ENCODE data around the gene ZFYVE9. TPM values are rescaled to one million over a fixed set of nuclear protein-coding genes. Genes with fewer than 3 reads are reported as not detected.

Gene ZFYVE9
- total RNA-seq, 2 experiments from 2014 or later, result 5.4 to 6.1 TPM

- H3K4me1 ChIP-seq (ENCODE audit: insufficient read depth, low read length), result no peaks in the 10 kb centered on the region
- H3K9me3 Mint-ChIP-seq, result no peaks in the 10 kb centered on the region
- no peaks in the 10 kb centered on the region for H3K27me3 Mint-ChIP-seq
- H3K36me3 Mint-ChIP-seq (ENCODE audit: low read depth), result peaks cover 5% of the 10 kb centered on the region
- no peak for DNase-seq
- H3K36me3 ChIP-seq (ENCODE audit: insufficient read depth, low read length), result no peaks in the 10 kb centered on the region
- no peaks in the 10 kb centered on the region for H3K4me1 Mint-ChIP-seq (ENCODE audit: low read depth)
- no peaks in the 10 kb centered on the region for H3K9me3 ChIP-seq (ENCODE audit: control insufficient read depth in 1 of 2, insufficient read depth in 1 of 2, low read length in 2 of 2)
- POLR2A ChIA-PET, result interaction anchor here (0.7 kb wide), 1 partner anchor 161 kb away, joined by 3 read pairs; no protein-coding TSS in a partner anchor
- intact Hi-C loops (cut with DNase I, micrococcal nuclease), result no loop called here
- no peak overlapping the region for H3K4me3 ChIP-seq (ENCODE audit: low read length)
- H3K27me3 ChIP-seq (ENCODE audit: control insufficient read depth in 1 of 2, insufficient read depth in 2 of 2, low read length in 2 of 2), result no peaks in the 10 kb centered on the region
- CTCF ChIA-PET, result interaction anchor here (0.7 to 1.1 kb wide), 3 partner anchors 13 to 162 kb away, joined by 3 read pairs; no protein-coding TSS in a partner anchor
- ATAC-seq (ENCODE audit: poor library complexity), result no peak
- no peak overlapping the region for H3K27ac ChIP-seq (ENCODE audit: low read depth in 1 of 2, low read length in 2 of 2)
- TF ChIP-seq, protein P1, sequence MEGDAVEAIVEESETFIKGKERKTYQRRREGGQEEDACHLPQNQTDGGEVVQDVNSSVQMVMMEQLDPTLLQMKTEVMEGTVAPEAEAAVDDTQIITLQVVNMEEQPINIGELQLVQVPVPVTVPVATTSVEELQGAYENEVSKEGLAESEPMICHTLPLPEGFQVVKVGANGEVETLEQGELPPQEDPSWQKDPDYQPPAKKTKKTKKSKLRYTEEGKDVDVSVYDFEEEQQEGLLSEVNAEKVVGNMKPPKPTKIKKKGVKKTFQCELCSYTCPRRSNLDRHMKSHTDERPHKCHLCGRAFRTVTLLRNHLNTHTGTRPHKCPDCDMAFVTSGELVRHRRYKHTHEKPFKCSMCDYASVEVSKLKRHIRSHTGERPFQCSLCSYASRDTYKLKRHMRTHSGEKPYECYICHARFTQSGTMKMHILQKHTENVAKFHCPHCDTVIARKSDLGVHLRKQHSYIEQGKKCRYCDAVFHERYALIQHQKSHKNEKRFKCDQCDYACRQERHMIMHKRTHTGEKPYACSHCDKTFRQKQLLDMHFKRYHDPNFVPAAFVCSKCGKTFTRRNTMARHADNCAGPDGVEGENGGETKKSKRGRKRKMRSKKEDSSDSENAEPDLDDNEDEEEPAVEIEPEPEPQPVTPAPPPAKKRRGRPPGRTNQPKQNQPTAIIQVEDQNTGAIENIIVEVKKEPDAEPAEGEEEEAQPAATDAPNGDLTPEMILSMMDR (IDR thresholded peaks at IDR 0.05), result no peak
- H3K4me3 Mint-ChIP-seq, result no peak overlapping the region
- H3K27ac Mint-ChIP-seq, result no peak overlapping the region
Observed at GRCh38 chr1:52294580-52294979, 152.7 kb downstream of the ZFYVE9 start.

- no peak overlapping the region for H3K27ac Mint-ChIP-seq
- ChIA-PET CTCF (no interaction called here), POLR2A (interaction anchor here (0.7 kb wide), 1 partner anchor 1434 kb away, joined by 3 read pairs; no protein-coding TSS in a partner anchor)
- DNase-seq, result peak in 3 of 14 experiments; percentile 42 to 49 (median 44)
- Histone ChIP-seq H3K27me3 (ENCODE audit: control insufficient read depth in 1 of 2, insufficient read depth in 2 of 2, low read length in 2 of 2) (no peaks in the 10 kb centered on the region), H3K4me1 (ENCODE audit: insufficient read depth, low read length) (no peaks in the 10 kb centered on the region), H3K4me3 (ENCODE audit: low read length) (no peak overlapping the region), H3K9me3 (ENCODE audit: control insufficient read depth in 1 of 2, insufficient read depth in 1 of 2, low read length in 2 of 2) (no peaks in the 10 kb centered on the region), H3K27ac (ENCODE audit: low read depth in 1 of 2, low read length in 2 of 2) (no peak overlapping the region), H3K36me3 (ENCODE audit: insufficient read depth, low read length) (no peaks in the 10 kb centered on the region)
- TF ChIP-seq, protein P1 (IDR thresholded peaks at IDR 0.05), result peak; percentile 70
- ATAC-seq (ENCODE audit: poor library complexity), result peak; percentile 41
- no peaks in the 10 kb centered on the region for H3K27me3 Mint-ChIP-seq
- no peaks in the 10 kb centered on the region for H3K4me1 Mint-ChIP-seq (ENCODE audit: low read depth)
- no peak overlapping the region for H3K4me3 Mint-ChIP-seq
- H3K9me3 Mint-ChIP-seq, result no peaks in the 10 kb centered on the region
- intact Hi-C loops (cut with DNase I, micrococcal nuclease), result loop anchor here (1.0 to 5.0 kb wide), 4 partner anchors 154 to 399 kb away; partner anchors contain the start of gene ZFYVE9 (in 1 of the 2)
- peaks cover 5% of the 10 kb centered on the region for H3K36me3 Mint-ChIP-seq (ENCODE audit: low read depth)
Observed at GRCh38 chr1:52296345-52296744, 154.5 kb downstream of the ZFYVE9 start.

DNA sequence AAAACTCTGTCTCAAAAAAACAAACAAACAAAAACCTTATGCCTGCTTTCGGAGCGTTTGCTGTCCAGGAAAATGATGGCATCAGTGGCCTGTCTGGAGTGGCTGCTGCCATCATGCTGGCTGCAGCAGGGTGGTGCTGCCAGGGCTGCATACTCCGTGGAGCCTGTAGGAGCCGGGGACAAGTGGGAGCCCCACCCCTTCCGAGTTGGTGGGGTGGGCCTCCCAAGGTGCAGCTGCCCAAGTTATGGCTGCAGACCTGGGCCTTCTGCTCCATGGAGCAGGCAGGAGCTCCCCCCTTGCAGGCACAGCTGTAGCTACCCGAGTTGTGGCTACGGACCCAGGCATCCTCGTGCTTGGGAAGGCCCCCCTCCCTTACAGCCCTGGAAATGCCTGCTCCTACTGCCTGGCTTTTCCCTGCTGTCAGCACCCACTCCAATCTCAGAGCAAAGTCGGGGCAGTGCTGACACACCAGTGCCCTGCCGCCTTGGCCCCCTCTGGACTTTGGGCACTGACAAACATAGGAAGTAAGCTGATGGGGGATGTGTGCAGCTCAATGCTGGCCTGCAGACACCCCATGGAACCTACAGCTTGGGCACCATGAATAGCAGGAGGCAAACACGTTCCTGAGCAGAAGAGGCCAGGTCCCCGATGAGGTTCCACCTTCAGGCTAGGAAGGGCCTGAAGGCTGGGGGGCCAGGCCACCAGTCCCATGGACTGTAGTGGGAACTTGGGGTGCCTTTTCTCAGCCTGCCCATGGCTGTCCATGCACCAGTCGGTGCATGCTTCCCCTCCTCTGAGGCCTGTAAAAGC is 163.7 kb downstream of the ZFYVE9 start:
- ATAC-seq (ENCODE audit: poor library complexity) (no peak), DNase-seq (no peak)
- Histone ChIP-seq H3K4me3 (ENCODE audit: low read length) (no peak overlapping the region), H3K27me3 (ENCODE audit: control insufficient read depth in 1 of 2, insufficient read depth in 2 of 2, low read length in 2 of 2) (no peaks in the 10 kb centered on the region), H3K36me3 (ENCODE audit: insufficient read depth, low read length) (peaks cover 3% of the 10 kb centered on the region), H3K4me1 (ENCODE audit: insufficient read depth, low read length) (no peaks in the 10 kb centered on the region), H3K9me3 (ENCODE audit: control insufficient read depth in 1 of 2, insufficient read depth in 1 of 2, low read length in 2 of 2) (no peaks in the 10 kb centered on the region), H3K27ac (ENCODE audit: low read depth in 1 of 2, low read length in 2 of 2) (no peak overlapping the region)
- Mint-ChIP-seq H3K36me3 (ENCODE audit: low read depth) (peaks cover 29% of the 10 kb centered on the region), H3K9me3 (no peaks in the 10 kb centered on the region), H3K27me3 (no peaks in the 10 kb centered on the region), H3K27ac (no peak overlapping the region), H3K4me1 (ENCODE audit: low read depth) (no peaks in the 10 kb centered on the region), H3K4me3 (no peak overlapping the region)
- intact Hi-C loops (cut with DNase I, micrococcal nuclease), result no loop called here
- TF ChIP-seq, protein P1 (IDR thresholded peaks at IDR 0.05), result no peak
- ChIA-PET CTCF (no interaction called here), POLR2A (no interaction called here)
